CD8-positive, alpha-beta memory T cell (primary cell): ENCODE data around the gene INO80D. TPM values are rescaled to one million over a fixed set of nuclear protein-coding genes. Genes with fewer than 3 reads are reported as not detected.
A peak's percentile ranks its signal among the peaks of the same experiment; 100 is the strongest.

Source experiments
- CTCF ChIA-PET: fragments of 350-600 bp; sonication (Branson Sonifier 250); formaldehyde crosslinking; loops from one replicate; lab custom pipeline; 2021; ENCODE audit warnings: antibody characterized with exemption; lab: Charles Lee
- POLR2A ChIA-PET: fragments of 350-600 bp; sonication (Branson Sonifier 250); formaldehyde crosslinking; loops from one replicate; lab custom pipeline; 2021; ENCODE audit warnings: antibody characterized with exemption; lab: Charles Lee
- DNase-seq, 5 donors: peaks; one replicate each; pipeline versions ENCODE4 v3.0.0 to v3.0.0-alpha.2; 2020 to 2022; ENCODE audit warnings: mixed read lengths in 1 of 5
- H3K27ac ChIP-seq: one replicate; pipeline ENCODE4 v1.7.0; 2013; ENCODE audit warnings: low read depth, mild to moderate bottlenecking, low read length, moderate library complexity
- H3K27me3 ChIP-seq: 2 replicates; pipeline ENCODE4 v1.7.0; 2013; ENCODE audit warnings: low read length, mild to moderate bottlenecking; ENCODE audit not compliant: insufficient read depth, poor library complexity, severe bottlenecking
- H3K36me3 ChIP-seq: 2 replicates; pipeline ENCODE4 v1.7.0; 2013; ENCODE audit warnings: mild to moderate bottlenecking, low read length, moderate library complexity; ENCODE audit not compliant: insufficient read depth
- H3K4me1 ChIP-seq: 2 replicates; pipeline ENCODE4 v1.7.0; 2013; ENCODE audit warnings: mild to moderate bottlenecking, low read length, moderate library complexity; ENCODE audit not compliant: insufficient read depth
- H3K4me3 ChIP-seq: 2 replicates; pipeline ENCODE4 v1.7.0; 2013; ENCODE audit warnings: mild to moderate bottlenecking, low read length
- H3K9me3 ChIP-seq: 2 replicates; pipeline ENCODE4 v1.7.0; 2013; ENCODE audit warnings: mild to moderate bottlenecking, low read length
- H3K27ac Mint-ChIP-seq, 8 donors: one replicate each; pipeline ENCODE4 v1.8.0; 2020 to 2021; ENCODE audit warnings: mixed read lengths in 8 of 8, mild to moderate bottlenecking in 6 of 8, inconsistent platforms in 3 of 8, moderate library complexity in 3 of 8
- H3K27me3 Mint-ChIP-seq, 2 donors: one replicate each; pipeline ENCODE4 v1.8.0; 2020 to 2021; ENCODE audit warnings: mixed read lengths in 2 of 2, mild to moderate bottlenecking in 1 of 2, moderate library complexity in 1 of 2
- H3K36me3 Mint-ChIP-seq, 3 donors: one replicate each; pipeline ENCODE4 v1.8.0; 2020 to 2021; ENCODE audit warnings: mixed read lengths in 3 of 3, inconsistent platforms in 1 of 3, mild to moderate bottlenecking in 1 of 3
- H3K4me1 Mint-ChIP-seq, 3 donors: one replicate each; pipeline ENCODE4 v1.8.0; 2020 to 2021; ENCODE audit warnings: mixed read lengths in 3 of 3, inconsistent platforms in 1 of 3, mild to moderate bottlenecking in 1 of 3
- H3K4me3 Mint-ChIP-seq, 7 donors: one replicate each; pipeline ENCODE4 v1.8.0; 2020 to 2021; ENCODE audit warnings: mixed read lengths in 7 of 7, mild to moderate bottlenecking in 6 of 7, moderate library complexity in 4 of 7, inconsistent platforms in 2 of 7
- H3K9me3 Mint-ChIP-seq, 5 donors: one replicate each; pipeline ENCODE4 v1.8.0; 2020 to 2022; ENCODE audit warnings: mixed read lengths in 5 of 5, mild to moderate bottlenecking in 3 of 5, moderate library complexity in 2 of 5, inconsistent platforms in 1 of 5
- polyA plus RNA-seq: library from polyadenylated mRNA; unstranded; fragments of 300-500 nt; fragmentation: Illumina TruSeq; gene quantifications from one replicate; pipeline ENCODE4 v1.2.3, GENCODE V29; 2021
- total RNA-seq, 2 experiments: library from RNA; stranded (reverse); gene quantifications; one replicate each; pipeline ENCODE4 v1.2.3, GENCODE V29; 2021

The INO80D gene
- total and polyA plus RNA-seq, 3 experiments from 2014 or later = 10.6 to 22.4 (median 20.7) TPM

DNA sequence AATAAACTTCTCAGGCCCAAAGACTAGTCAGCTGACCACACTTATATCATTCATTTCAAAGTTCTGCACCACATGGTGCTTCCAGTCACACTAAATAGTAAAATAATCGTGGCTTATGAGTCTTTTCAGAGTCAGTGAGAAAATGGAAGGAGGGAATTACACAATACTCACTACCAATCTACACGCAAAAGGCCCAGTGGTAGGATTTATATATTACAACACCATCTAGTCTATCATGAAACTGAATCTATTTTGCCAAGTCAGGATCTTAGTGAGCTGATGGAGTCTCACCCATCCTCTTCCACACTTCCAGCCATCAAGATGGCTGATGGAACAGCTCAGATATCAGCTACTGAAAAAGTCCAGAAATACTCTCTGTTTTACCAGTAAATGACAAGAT, 21.9 kb downstream of the INO80D start:
- Mint-ChIP-seq H3K4me1 (peaks cover 29 to 58% (median 47%) of the 10 kb centered on the region in 3 donors), H3K9me3 (no peaks in the 10 kb centered on the region), H3K4me3 (no peak overlapping the region), H3K36me3 (peaks cover 0 to 53% (median 18%) of the 10 kb centered on the region in 3 donors), H3K27ac (peak overlapping the region in 3 of 8 donors; percentile 2 to 70 (median 17)), H3K27me3 (no peaks in the 10 kb centered on the region)
- Histone ChIP-seq H3K4me1 (no peaks in the 10 kb centered on the region), H3K27ac (no peak overlapping the region), H3K36me3 (peaks cover 7% of the 10 kb centered on the region), H3K4me3 (no peak overlapping the region), H3K9me3 (no peaks in the 10 kb centered on the region), H3K27me3 (no peaks in the 10 kb centered on the region)
- CTCF ChIA-PET = no interaction called here
- POLR2A ChIA-PET = no interaction called here
- DNase-seq = no peak

DNA sequence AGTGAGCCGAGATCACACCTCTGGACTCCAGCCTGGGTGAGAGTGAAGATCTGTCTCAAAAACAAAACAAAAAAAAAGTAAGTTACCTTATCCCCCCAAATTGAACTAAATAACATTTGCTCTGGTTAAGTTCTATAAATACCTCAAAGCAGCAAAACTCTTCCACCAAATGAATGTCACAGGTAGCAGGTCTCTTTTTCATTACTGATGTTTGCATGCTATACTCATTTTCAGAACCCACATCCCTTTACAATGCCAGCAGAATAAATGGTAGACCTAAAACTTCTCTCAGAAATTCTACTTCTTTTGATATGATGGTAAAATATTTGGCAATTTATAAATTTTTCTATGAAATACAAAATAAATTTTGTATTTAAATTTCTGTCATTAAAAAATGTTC, 22.3 kb downstream of the INO80D start:
- H3K27ac ChIP-seq = no peak overlapping the region
- no peaks in the 10 kb centered on the region for H3K4me1 ChIP-seq
- Mint-ChIP-seq H3K36me3 (peaks cover 0 to 54% (median 18%) of the 10 kb centered on the region in 3 donors), H3K4me3 (no peak overlapping the region), H3K27ac (peak overlapping the region in 2 of 8 donors; percentile 2 to 3), H3K4me1 (peaks cover 27 to 54% (median 47%) of the 10 kb centered on the region in 3 donors), H3K27me3 (no peaks in the 10 kb centered on the region), H3K9me3 (no peaks in the 10 kb centered on the region)
- no peaks in the 10 kb centered on the region for H3K9me3 ChIP-seq
- H3K36me3 ChIP-seq = peaks cover 7% of the 10 kb centered on the region
- ChIA-PET CTCF (no interaction called here), POLR2A (no interaction called here)
- H3K4me3 ChIP-seq = no peak overlapping the region
- no peaks in the 10 kb centered on the region for H3K27me3 ChIP-seq
- no peak for DNase-seq

DNA sequence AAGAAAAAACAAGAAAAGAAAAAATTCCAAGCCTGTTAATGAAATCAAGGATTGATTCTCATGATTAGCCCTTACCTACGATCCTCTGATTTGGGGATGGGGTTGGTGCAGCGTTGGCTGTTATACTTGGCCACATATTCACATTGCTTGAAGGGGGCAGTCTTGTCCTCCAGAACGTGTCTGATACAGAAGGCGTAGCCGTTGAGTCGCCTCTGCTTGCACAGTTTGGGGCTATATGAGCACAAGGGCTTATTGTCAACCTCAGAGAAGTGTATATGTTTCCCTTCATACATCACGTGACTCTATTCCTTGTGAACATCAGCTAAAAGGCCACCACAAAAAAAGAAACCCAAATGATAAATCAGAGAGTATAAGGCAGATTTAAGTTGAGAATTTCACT, 23.2 kb downstream of the INO80D start:
- no peaks in the 10 kb centered on the region for H3K4me1 ChIP-seq
- peaks cover 7% of the 10 kb centered on the region for H3K36me3 ChIP-seq
- Mint-ChIP-seq H3K36me3 (peaks cover 0 to 55% (median 18%) of the 10 kb centered on the region in 3 donors), H3K4me1 (peaks cover 29 to 49% (median 43%) of the 10 kb centered on the region in 3 donors), H3K27me3 (no peaks in the 10 kb centered on the region), H3K9me3 (no peaks in the 10 kb centered on the region), H3K27ac (peak overlapping the region in 1 of 8 donors; percentile 10), H3K4me3 (no peak overlapping the region)
- no peaks in the 10 kb centered on the region for H3K27me3 ChIP-seq
- no peak overlapping the region for H3K27ac ChIP-seq
- CTCF ChIA-PET = no interaction called here
- no peak overlapping the region for H3K4me3 ChIP-seq
- H3K9me3 ChIP-seq = no peaks in the 10 kb centered on the region
- POLR2A ChIA-PET = no interaction called here
- no peak for DNase-seq

DNA sequence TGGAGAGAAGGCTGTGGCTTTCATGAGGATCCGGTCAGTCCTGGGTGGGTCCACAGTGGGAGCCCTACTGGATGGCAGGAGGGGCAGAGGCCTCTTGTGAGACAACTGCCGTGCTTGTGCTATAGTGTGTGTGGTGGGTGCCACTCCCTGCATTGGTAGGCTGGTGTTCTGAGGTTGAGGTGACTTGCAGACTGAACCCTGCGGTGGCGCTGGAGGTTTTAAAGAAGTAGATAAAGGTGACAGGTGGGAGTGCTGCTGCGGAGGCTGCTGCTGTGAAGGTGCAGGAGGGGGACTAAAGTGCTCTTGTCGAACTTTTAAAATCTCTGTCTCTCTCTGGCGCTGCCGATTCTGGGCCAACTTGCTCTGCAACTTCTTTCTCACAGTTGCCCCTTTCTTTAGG, 29.7 kb downstream of the INO80D start:
- ChIA-PET CTCF (no interaction called here), POLR2A (no interaction called here)
- H3K27me3 Mint-ChIP-seq = no peaks in the 10 kb centered on the region
- H3K4me1 ChIP-seq = no peaks in the 10 kb centered on the region
- no peaks in the 10 kb centered on the region for H3K27me3 ChIP-seq
- H3K4me1 Mint-ChIP-seq = peaks cover 20 to 39% (median 38%) of the 10 kb centered on the region in 3 donors
- H3K9me3 ChIP-seq = no peaks in the 10 kb centered on the region
- peak overlapping the region in 3 of 8 donors; percentile 11 to 87 (median 21) for H3K27ac Mint-ChIP-seq
- H3K9me3 Mint-ChIP-seq = no peaks in the 10 kb centered on the region
- H3K4me3 Mint-ChIP-seq = peak overlapping the region in 1 of 7 donors; percentile 38
- peaks cover under 1 to 73% (median 19%) of the 10 kb centered on the region in 3 donors for H3K36me3 Mint-ChIP-seq
- DNase-seq = no peak
- H3K36me3 ChIP-seq = peaks cover 13% of the 10 kb centered on the region
- no peak overlapping the region for H3K27ac ChIP-seq
- H3K4me3 ChIP-seq = no peak overlapping the region

DNA sequence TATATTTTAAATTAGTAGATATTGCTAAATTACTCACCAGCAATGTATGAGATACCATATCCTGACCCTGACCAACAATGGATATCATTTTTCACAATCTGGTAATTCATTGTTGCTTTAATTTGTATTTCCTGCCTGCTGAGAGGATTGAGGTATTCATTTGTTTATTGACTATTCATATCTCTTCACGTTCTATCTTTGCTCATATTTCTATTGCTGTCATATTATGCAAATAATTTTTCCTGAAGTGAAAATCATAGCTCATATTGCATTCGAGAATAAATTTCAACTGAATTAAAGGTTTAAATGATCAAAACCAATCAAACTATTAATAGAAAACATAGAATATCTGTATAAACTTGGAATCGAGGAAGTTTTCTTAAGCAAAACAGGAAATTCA, 31.0 kb downstream of the INO80D start:
- peaks cover 6 to 70% (median 24%) of the 10 kb centered on the region in 3 donors for H3K36me3 Mint-ChIP-seq
- CTCF ChIA-PET = no interaction called here
- peaks cover 21 to 46% (median 38%) of the 10 kb centered on the region in 3 donors for H3K4me1 Mint-ChIP-seq
- no peaks in the 10 kb centered on the region for H3K9me3 Mint-ChIP-seq
- H3K4me1 ChIP-seq = no peaks in the 10 kb centered on the region
- H3K9me3 ChIP-seq = no peaks in the 10 kb centered on the region
- no peak for DNase-seq
- no peaks in the 10 kb centered on the region for H3K27me3 ChIP-seq
- no peak overlapping the region for H3K4me3 ChIP-seq
- H3K27ac ChIP-seq = no peak overlapping the region
- POLR2A ChIA-PET = no interaction called here
- H3K27ac Mint-ChIP-seq = peak overlapping the region in 1 of 8 donors; percentile 19
- H3K36me3 ChIP-seq = peaks cover 13% of the 10 kb centered on the region
- H3K27me3 Mint-ChIP-seq = no peaks in the 10 kb centered on the region
- no peak overlapping the region for H3K4me3 Mint-ChIP-seq

DNA sequence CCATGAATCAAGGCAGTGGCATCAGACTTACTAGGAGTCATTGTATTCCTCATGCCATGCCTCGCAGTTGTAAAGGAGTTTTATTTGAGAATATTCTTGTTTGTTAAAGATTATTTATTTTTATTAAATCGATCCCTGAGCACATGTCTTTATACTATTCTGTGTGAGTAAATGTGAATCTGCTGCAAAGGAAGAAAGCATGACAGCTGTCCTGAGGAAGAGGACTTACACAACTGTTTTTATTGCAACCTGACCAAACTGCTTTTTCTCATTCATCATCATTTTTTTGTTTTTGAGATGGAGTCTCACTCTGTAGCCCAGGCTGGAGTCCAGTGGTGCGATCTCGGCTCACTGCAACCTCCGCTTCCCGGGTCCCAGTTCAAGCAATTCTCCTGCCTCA, 34.1 kb downstream of the INO80D start:
- Mint-ChIP-seq H3K36me3 (peaks cover 11 to 69% (median 25%) of the 10 kb centered on the region in 3 donors), H3K27ac (no peak overlapping the region), H3K27me3 (no peaks in the 10 kb centered on the region), H3K4me3 (no peak overlapping the region), H3K4me1 (peaks cover 23 to 54% (median 39%) of the 10 kb centered on the region in 3 donors), H3K9me3 (no peaks in the 10 kb centered on the region)
- Histone ChIP-seq H3K36me3 (peaks cover 13% of the 10 kb centered on the region), H3K4me3 (no peak overlapping the region), H3K27ac (no peak overlapping the region), H3K4me1 (no peaks in the 10 kb centered on the region), H3K27me3 (no peaks in the 10 kb centered on the region), H3K9me3 (no peaks in the 10 kb centered on the region)
- DNase-seq = no peak
- CTCF ChIA-PET = no interaction called here
- POLR2A ChIA-PET = no interaction called here

DNA sequence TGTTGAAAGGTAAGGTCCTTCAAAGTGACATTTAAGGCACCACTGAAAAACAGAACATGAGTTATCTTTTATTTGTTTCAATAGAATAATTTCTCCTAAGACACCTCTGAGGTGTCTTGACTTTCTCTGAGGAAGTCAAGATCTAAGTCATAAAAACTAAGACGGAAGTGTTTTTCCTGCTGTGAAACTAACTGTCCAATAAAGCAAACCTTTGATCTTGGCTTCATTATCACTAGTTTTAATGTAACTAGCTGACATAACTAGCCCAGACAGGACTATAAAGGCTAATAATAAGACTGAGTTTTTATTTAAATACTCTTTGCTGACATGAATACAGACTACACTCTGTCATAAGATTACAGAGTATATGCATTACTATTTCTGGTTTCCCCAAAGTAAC, 36.6 kb downstream of the INO80D start:
- Histone ChIP-seq H3K4me3 (no peak overlapping the region), H3K27ac (no peak overlapping the region), H3K4me1 (no peaks in the 10 kb centered on the region), H3K9me3 (no peaks in the 10 kb centered on the region), H3K36me3 (peaks cover 6% of the 10 kb centered on the region), H3K27me3 (no peaks in the 10 kb centered on the region)
- Mint-ChIP-seq H3K27me3 (no peaks in the 10 kb centered on the region), H3K4me3 (no peak overlapping the region), H3K4me1 (peaks cover 9 to 40% (median 23%) of the 10 kb centered on the region in 3 donors), H3K9me3 (no peaks in the 10 kb centered on the region), H3K36me3 (peaks cover 11 to 68% (median 17%) of the 10 kb centered on the region in 3 donors), H3K27ac (no peak overlapping the region)
- ChIA-PET CTCF (no interaction called here), POLR2A (no interaction called here)
- no peak for DNase-seq

DNA sequence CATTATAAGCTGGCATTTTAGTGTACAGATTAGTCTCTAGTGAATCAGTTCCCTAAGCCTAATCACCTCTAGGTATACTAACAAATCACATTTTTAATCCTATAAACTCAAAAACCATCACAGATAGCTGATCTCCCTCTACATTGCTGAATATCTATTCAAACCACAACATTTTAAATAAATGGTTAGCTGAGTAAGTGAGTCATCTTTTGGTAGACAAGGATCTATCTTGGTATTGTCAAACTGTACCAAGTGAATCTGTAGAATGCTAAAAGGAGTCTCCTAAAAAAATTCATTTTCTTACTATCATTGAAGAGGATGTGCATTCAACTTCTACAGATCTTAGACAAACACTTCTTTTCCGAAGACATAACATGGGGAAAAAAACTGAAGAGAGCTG, 40.7 kb downstream of the INO80D start:
- Histone ChIP-seq H3K36me3 (peaks cover 6% of the 10 kb centered on the region), H3K9me3 (no peaks in the 10 kb centered on the region), H3K4me1 (no peaks in the 10 kb centered on the region), H3K4me3 (no peak overlapping the region), H3K27me3 (no peaks in the 10 kb centered on the region), H3K27ac (no peak overlapping the region)
- Mint-ChIP-seq H3K27me3 (no peaks in the 10 kb centered on the region), H3K4me3 (no peak overlapping the region), H3K4me1 (peaks cover 25 to 39% (median 37%) of the 10 kb centered on the region in 3 donors), H3K27ac (peak overlapping the region in 3 of 8 donors; percentile 21 to 66 (median 56)), H3K9me3 (no peaks in the 10 kb centered on the region), H3K36me3 (peaks cover 7 to 75% (median 14%) of the 10 kb centered on the region in 3 donors)
- ChIA-PET POLR2A (no interaction called here), CTCF (no interaction called here)
- DNase-seq = no peak
